SK-N-SH (cell line): ENCODE data around the gene SHPK. TPM values are rescaled to one million over a fixed set of nuclear protein-coding genes. Genes with fewer than 3 reads are reported as not detected.

ENCODE experiments used
- CTCF ChIA-PET: fragments of 300-600, 350-600 bp; formaldehyde crosslinking; extraction: SDS; loops from one replicate; lab custom pipeline; 2021; lab: Yijun Ruan, JAX
- POLR2A ChIA-PET: fragments of 350-600 bp; sonication (Branson Sonifier 250); formaldehyde crosslinking; extraction: SDS; loops from one replicate; lab custom pipeline; 2020; ENCODE audit warnings: antibody characterized with exemption, inconsistent platforms; lab: Yijun Ruan, JAX
- DNase-seq: peaks from one replicate; pipeline ENCODE4 v3.0.0; 2012
- H2AFZ ChIP-seq: fragments of 200-600 bp; sonication (generic); 2 replicates; pipeline ENCODE4 v1.8.1; 2016; ENCODE audit warnings: antibody characterized with exemption, mild to moderate bottlenecking, low read depth
- H3F3A ChIP-seq: fragments of 200-600 bp; sonication (generic); replicated peaks from 2 replicates; pipeline ENCODE3; 2016; ENCODE audit warnings: antibody characterized with exemption, mild to moderate bottlenecking; ENCODE audit not compliant: insufficient read depth
- H3K27ac ChIP-seq, 2 experiments: fragments of 200-500 bp in 1 of 2; fragments of 200-600 bp in 1 of 2; sonication (Bioruptor generic) in 1 of 2; sonication (generic), shearing (Covaris generic) in 1 of 2; 2 replicates each; pipeline versions ENCODE4 v1.5.1 to v1.6.1; 2014 to 2016; ENCODE audit warnings: low read depth in 2 of 2, inconsistent platforms in 1 of 2, low read length in 1 of 2, mild to moderate bottlenecking in 1 of 2, mixed read lengths in 1 of 2
- H3K27me3 ChIP-seq: fragments of 200-600 bp; sonication (generic), shearing (Covaris generic); 2 replicates; pipeline ENCODE4 v1.6.1; 2016; ENCODE audit warnings: mixed run types; ENCODE audit not compliant: insufficient read depth
- H3K36me3 ChIP-seq, 2 experiments: fragments of 200-500 bp in 1 of 2; fragments of 200-600 bp in 1 of 2; sonication (Bioruptor generic) in 1 of 2; sonication (generic) in 1 of 2; replicated peaks in 1 of 2; 2 replicates each; pipeline versions ENCODE3 to v1.5.1; 2014 to 2016; ENCODE audit warnings: low read length in 1 of 2, mild to moderate bottlenecking in 1 of 2; ENCODE audit not compliant: insufficient read depth in 2 of 2, control insufficient read depth in 1 of 2
- H3K4me1 ChIP-seq, 2 experiments: fragments of 200-500 bp in 1 of 2; fragments of 200-600 bp in 1 of 2; sonication (Bioruptor generic) in 1 of 2; sonication (generic), shearing (Covaris generic) in 1 of 2; 2 replicates each; pipeline versions ENCODE4 v1.5.1 to v1.6.1; 2014 to 2016; ENCODE audit warnings: low read depth in 1 of 2, low read length in 1 of 2, mixed run types in 1 of 2; ENCODE audit not compliant: insufficient read depth in 2 of 2, control insufficient read depth in 1 of 2
- H3K4me2 ChIP-seq: fragments of 200-600 bp; sonication (generic), shearing (Covaris generic); 2 replicates; pipeline ENCODE4 v1.6.1; 2017; ENCODE audit warnings: mixed run types
- H3K4me3 ChIP-seq, 2 experiments: fragments of 200-500 bp in 1 of 2; fragments of 200-600 bp in 1 of 2; sonication (Bioruptor generic) in 1 of 2; sonication (generic), shearing (Covaris generic) in 1 of 2; 2 replicates each; pipeline versions ENCODE4 v1.5.1 to v1.8.1; 2014 to 2016; ENCODE audit warnings: low read depth in 2 of 2, inconsistent platforms in 1 of 2, low read length in 1 of 2, mild to moderate bottlenecking in 1 of 2, mixed read lengths in 1 of 2, moderate library complexity in 1 of 2
- H3K79me2 ChIP-seq: fragments of 200-600 bp; sonication (generic); 2 replicates; pipeline ENCODE4 v1.8.1; 2017; ENCODE audit warnings: mild to moderate bottlenecking; ENCODE audit not compliant: insufficient read depth
- H3K9ac ChIP-seq: fragments of 200-600 bp; sonication (generic); 2 replicates; pipeline ENCODE4 v1.6.1; 2017; ENCODE audit warnings: mixed run types
- H3K9me2 ChIP-seq: fragments of 200-600 bp; sonication (generic); 2 replicates; pipeline ENCODE4 v1.6.1; 2017; ENCODE audit warnings: mixed run types
- H3K9me3 ChIP-seq: fragments of 200-600 bp; sonication (generic); 2 replicates; pipeline ENCODE4 v1.6.1; 2017; ENCODE audit warnings: mixed run types, mild to moderate bottlenecking, moderate library complexity
- H4K20me1 ChIP-seq: fragments of 200-600 bp; sonication (generic); 2 replicates; pipeline ENCODE4 v1.6.1; 2017; ENCODE audit warnings: mild to moderate bottlenecking, mixed run types; ENCODE audit not compliant: insufficient read depth
- CHD2 ChIP-seq: fragments of 150-350 bp; IDR thresholded peaks from 2 replicates; pipeline ENCODE4 v1.6.1; 2018; ENCODE audit warnings: low read length; ENCODE audit not compliant: partially characterized antibody
- ELF1 ChIP-seq: IDR thresholded peaks from 2 replicates; pipeline ENCODE4 v1.4.0; 2012
- EZH2phosphoT487 ChIP-seq: fragments of 200-600 bp; sonication (generic); IDR thresholded peaks from 2 replicates; pipeline ENCODE4 v1.6.1; 2017; ENCODE audit warnings: low read depth, mixed run types, mild to moderate bottlenecking, antibody characterized with exemption, moderate library complexity, borderline replicate concordance
- FOXJ3 ChIP-seq: sonication (generic); formaldehyde crosslinking; IDR thresholded peaks from 2 replicates; pipeline ENCODE4 v1.5.1; 2020; ENCODE audit warnings: mild to moderate bottlenecking, missing genetic modification reagents
- FOXM1 ChIP-seq: IDR thresholded peaks from 2 replicates; pipeline ENCODE4 v1.4.0; 2012; ENCODE audit warnings: low read depth, mild to moderate bottlenecking
- JUND ChIP-seq: IDR thresholded peaks from 2 replicates; pipeline ENCODE4 v1.4.0; 2012
- MEF2A ChIP-seq: IDR thresholded peaks from 2 replicates; pipeline ENCODE4 v1.4.0; 2012; ENCODE audit warnings: low read depth, borderline replicate concordance
- MXI1 ChIP-seq: IDR thresholded peaks from 2 replicates; pipeline ENCODE4 v1.6.1; 2012; ENCODE audit warnings: mild to moderate bottlenecking, low read depth, low read length, improper control_type of control experiment
- NFIC ChIP-seq: IDR thresholded peaks from 2 replicates; pipeline ENCODE4 v1.4.0; 2012; ENCODE audit warnings: borderline replicate concordance
- NRF1 ChIP-seq: IDR thresholded peaks from 2 replicates; pipeline ENCODE4 v1.6.1; 2012; ENCODE audit warnings: low read depth, mild to moderate bottlenecking, low read length
- POLR2AphosphoS5 ChIP-seq: IDR thresholded peaks from 2 replicates; pipeline ENCODE4 v1.6.1; 2012; ENCODE audit warnings: low read depth, low read length
- RXRA ChIP-seq: IDR thresholded peaks from 2 replicates; pipeline ENCODE4 v1.4.0; 2012; ENCODE audit warnings: low read depth, mild to moderate bottlenecking, borderline replicate concordance
- SIN3A ChIP-seq: IDR thresholded peaks from 2 replicates; pipeline ENCODE4 v1.6.1; 2012; ENCODE audit warnings: low read depth, mild to moderate bottlenecking, low read length, moderate library complexity, borderline replicate concordance
- TAF1 ChIP-seq: IDR thresholded peaks from 2 replicates; pipeline ENCODE4 v1.6.1; 2012; ENCODE audit warnings: low read depth, mild to moderate bottlenecking, low read length, moderate library complexity, borderline replicate concordance
- TCF12 ChIP-seq: IDR thresholded peaks from 2 replicates; pipeline ENCODE4 v1.4.0; 2012
- TEAD4 ChIP-seq: IDR thresholded peaks from 2 replicates; pipeline ENCODE4 v1.4.0; 2012; ENCODE audit warnings: mild to moderate bottlenecking, borderline replicate concordance; ENCODE audit not compliant: insufficient read depth
- YY1 ChIP-seq: IDR thresholded peaks from 2 replicates; pipeline ENCODE4 v1.4.0; 2012; ENCODE audit warnings: low read depth, mild to moderate bottlenecking
- ZBTB33 ChIP-seq: IDR thresholded peaks from 2 replicates; pipeline ENCODE4 v1.4.0; 2012; ENCODE audit warnings: low read depth, borderline replicate concordance
- WGBS: methylation state at CpG from one replicate; pipeline ENCODE4 v1.1.6; 2017; ENCODE audit warnings: low lambda C conversion rate; 5-methylcytosine and 5-hydroxymethylcytosine counted together
- polyA plus RNA-seq, 3 experiments: library from polyadenylated mRNA; depleted of rRNA; stranded (reverse); fragments of >200 nt; gene quantifications; 2 replicates each; pipeline ENCODE4 v1.2.3, GENCODE V29; 2012
- TF ChIP-seq, protein P1 (sequence below): IDR thresholded peaks from 2 replicates; pipeline ENCODE4 v1.4.0; 2012; ENCODE audit warnings: low read depth
- TF ChIP-seq, protein P2 (sequence below): fragments of 200-600 bp; sonication (generic); IDR thresholded peaks from 2 replicates; pipeline ENCODE4 v1.6.1; 2017; ENCODE audit warnings: antibody characterized with exemption, mild to moderate bottlenecking, moderate library complexity
- TF ChIP-seq, protein P3 (sequence below): fragments of 150-350 bp; IDR thresholded peaks from 2 replicates; pipeline ENCODE4 v1.6.1; 2016; ENCODE audit warnings: mild to moderate bottlenecking, low read depth, low read length
- TF ChIP-seq, protein P4 (sequence below): fragments of 150-350 bp; IDR thresholded peaks from 2 replicates; pipeline ENCODE4 v1.6.1; 2017; ENCODE audit warnings: antibody characterized with exemption, low read length, low read depth, borderline replicate concordance

The SHPK gene
- polyA plus RNA-seq, 1 of the 3 experiments (the other 2 are of a cell fraction) = 9.0 TPM

DNA sequence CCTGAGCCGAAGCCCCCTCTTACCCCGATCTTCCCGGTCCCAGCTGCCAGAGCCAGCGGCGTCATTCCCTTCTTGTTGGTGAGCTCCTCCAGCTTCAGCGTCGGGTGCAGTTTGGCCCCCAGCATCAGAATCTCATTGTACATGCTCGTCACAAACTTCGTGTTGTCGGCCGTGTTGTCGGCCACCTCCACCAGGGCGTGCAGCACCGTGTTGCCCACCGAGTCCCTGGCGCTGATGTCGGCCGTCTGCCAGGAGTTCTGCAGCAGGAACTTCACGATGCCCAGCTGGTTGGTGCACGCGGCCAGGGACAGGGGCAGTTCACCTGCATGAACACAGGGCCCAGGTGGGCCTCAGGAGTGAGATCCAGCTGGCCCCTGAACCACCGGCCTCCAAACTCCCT is 46.3 kb downstream of the SHPK start:
- Histone ChIP-seq H3K4me3 (no peak overlapping the region), H3K9ac (no peak overlapping the region), H3K27ac (no peak overlapping the region), H2AFZ (no peak overlapping the region), H4K20me1 (no peaks in the 10 kb centered on the region), H3K36me3 (peaks cover 0 to 11% of the 10 kb centered on the region in 2 experiments), H3K9me3 (no peaks in the 10 kb centered on the region), H3K27me3 (no peaks in the 10 kb centered on the region), H3F3A (no peaks in the 10 kb centered on the region), H3K9me2 (no peaks in the 10 kb centered on the region), H3K4me2 (no peak overlapping the region), H3K4me1 (peaks cover 5 to 10% of the 10 kb centered on the region in 2 experiments; a peak in 2 of 4 replicates), H3K79me2 (no peaks in the 10 kb centered on the region)
- CTCF ChIA-PET = interaction anchor here (1.0 to 1.1 kb wide), 2 partner anchors 12 to 54 kb away, joined by 4 read pairs; no protein-coding TSS in a partner anchor
- POLR2A ChIA-PET = no interaction called here
- 94% methylated on average over 18 of the region's 22 CpGs for WGBS
- no peak for TF ChIP-seq ZBTB33
- TF ChIP-seq POLR2AphosphoS5 = no peak
- no peak for TF ChIP-seq TAF1
- no peak for TF ChIP-seq CHD2
- no peak for DNase-seq

DNA sequence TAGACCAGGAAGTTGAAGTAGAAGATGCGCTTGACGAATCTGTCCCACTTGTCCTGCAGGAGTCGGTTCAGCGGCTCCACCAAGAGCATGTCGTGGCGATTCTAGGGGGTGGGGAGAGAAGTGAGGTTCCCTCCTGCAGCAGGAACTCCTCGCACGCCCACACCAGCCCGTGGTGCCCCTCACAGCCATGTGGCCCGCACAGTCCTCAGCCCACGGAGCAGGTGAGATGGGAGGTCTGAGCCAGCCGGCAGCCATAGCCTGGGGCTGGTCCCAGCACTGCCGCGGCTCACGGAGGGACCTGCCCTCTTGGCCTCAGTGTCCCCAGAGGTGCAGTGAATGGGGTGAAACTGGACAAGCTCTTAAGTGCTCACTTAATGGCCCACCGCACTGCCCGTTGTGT is 50.2 kb downstream of the SHPK start:
- ChIA-PET CTCF (no interaction called here), POLR2A (no interaction called here)
- peaks cover 0 to 5% of the 10 kb centered on the region in 2 experiments for H3K36me3 ChIP-seq
- no peaks in the 10 kb centered on the region for H3K79me2 ChIP-seq
- H3K27me3 ChIP-seq = no peaks in the 10 kb centered on the region
- H3K27ac ChIP-seq = no peak overlapping the region
- TF ChIP-seq, protein P1, sequence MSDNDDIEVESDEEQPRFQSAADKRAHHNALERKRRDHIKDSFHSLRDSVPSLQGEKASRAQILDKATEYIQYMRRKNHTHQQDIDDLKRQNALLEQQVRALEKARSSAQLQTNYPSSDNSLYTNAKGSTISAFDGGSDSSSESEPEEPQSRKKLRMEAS = no peak
- no peak for TF ChIP-seq FOXM1
- TF ChIP-seq RXRA = no peak
- no peak for TF ChIP-seq MXI1
- TF ChIP-seq, protein P2, sequence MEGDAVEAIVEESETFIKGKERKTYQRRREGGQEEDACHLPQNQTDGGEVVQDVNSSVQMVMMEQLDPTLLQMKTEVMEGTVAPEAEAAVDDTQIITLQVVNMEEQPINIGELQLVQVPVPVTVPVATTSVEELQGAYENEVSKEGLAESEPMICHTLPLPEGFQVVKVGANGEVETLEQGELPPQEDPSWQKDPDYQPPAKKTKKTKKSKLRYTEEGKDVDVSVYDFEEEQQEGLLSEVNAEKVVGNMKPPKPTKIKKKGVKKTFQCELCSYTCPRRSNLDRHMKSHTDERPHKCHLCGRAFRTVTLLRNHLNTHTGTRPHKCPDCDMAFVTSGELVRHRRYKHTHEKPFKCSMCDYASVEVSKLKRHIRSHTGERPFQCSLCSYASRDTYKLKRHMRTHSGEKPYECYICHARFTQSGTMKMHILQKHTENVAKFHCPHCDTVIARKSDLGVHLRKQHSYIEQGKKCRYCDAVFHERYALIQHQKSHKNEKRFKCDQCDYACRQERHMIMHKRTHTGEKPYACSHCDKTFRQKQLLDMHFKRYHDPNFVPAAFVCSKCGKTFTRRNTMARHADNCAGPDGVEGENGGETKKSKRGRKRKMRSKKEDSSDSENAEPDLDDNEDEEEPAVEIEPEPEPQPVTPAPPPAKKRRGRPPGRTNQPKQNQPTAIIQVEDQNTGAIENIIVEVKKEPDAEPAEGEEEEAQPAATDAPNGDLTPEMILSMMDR = no peak
- no peak for TF ChIP-seq YY1
- no peak for TF ChIP-seq NFIC
- no peak for TF ChIP-seq TEAD4
- no peak for TF ChIP-seq POLR2AphosphoS5
- TF ChIP-seq, protein P3, sequence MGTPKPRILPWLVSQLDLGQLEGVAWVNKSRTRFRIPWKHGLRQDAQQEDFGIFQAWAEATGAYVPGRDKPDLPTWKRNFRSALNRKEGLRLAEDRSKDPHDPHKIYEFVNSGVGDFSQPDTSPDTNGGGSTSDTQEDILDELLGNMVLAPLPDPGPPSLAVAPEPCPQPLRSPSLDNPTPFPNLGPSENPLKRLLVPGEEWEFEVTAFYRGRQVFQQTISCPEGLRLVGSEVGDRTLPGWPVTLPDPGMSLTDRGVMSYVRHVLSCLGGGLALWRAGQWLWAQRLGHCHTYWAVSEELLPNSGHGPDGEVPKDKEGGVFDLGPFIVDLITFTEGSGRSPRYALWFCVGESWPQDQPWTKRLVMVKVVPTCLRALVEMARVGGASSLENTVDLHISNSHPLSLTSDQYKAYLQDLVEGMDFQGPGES = no peak
- TF ChIP-seq, protein P4, sequence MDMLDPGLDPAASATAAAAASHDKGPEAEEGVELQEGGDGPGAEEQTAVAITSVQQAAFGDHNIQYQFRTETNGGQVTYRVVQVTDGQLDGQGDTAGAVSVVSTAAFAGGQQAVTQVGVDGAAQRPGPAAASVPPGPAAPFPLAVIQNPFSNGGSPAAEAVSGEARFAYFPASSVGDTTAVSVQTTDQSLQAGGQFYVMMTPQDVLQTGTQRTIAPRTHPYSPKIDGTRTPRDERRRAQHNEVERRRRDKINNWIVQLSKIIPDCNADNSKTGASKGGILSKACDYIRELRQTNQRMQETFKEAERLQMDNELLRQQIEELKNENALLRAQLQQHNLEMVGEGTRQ = no peak
- no peak for TF ChIP-seq FOXJ3 (CRISPR knock-in tag)
- TF ChIP-seq ELF1 = no peak
- no peak for TF ChIP-seq CHD2
- no peak for TF ChIP-seq TCF12
- no peak for TF ChIP-seq EZH2phosphoT487
- TF ChIP-seq MEF2A = no peak
- TF ChIP-seq JUND = no peak
- no peak for TF ChIP-seq SIN3A
- no peak for TF ChIP-seq NRF1
- no peaks in the 10 kb centered on the region for H3F3A ChIP-seq
- no peak for DNase-seq
- WGBS = 96% methylated on average over 13 of the region's 17 CpGs
- H4K20me1 ChIP-seq = no peaks in the 10 kb centered on the region
- no peak overlapping the region for H3K9ac ChIP-seq
- H3K4me3 ChIP-seq = no peak overlapping the region
- no peaks in the 10 kb centered on the region for H3K4me1 ChIP-seq
- H3K9me2 ChIP-seq = no peaks in the 10 kb centered on the region
- no peak overlapping the region for H3K4me2 ChIP-seq
- no peak overlapping the region for H2AFZ ChIP-seq
- no peaks in the 10 kb centered on the region for H3K9me3 ChIP-seq
